ENCODE data around the gene TMEM19.

The TMEM19 gene

DNA sequence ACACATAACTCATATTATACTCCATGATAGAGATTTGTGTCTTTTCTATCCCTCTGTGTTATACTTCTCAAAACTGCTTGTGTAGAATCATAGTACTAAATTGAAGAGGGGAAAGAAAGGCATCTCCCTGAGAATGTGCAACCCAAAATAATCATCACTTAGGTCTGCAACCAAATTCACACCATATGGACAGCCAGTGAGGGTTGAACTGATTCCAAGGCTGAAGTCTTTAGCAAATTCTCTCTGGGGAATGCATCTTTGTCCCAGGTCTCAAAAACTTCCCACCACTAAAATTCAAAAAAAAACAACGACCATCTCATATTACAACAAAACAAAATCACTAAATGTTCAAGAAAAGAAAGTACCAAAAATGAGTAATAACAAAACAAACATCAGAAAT lies 33.2 kb upstream of the TMEM19 start:
- intact Hi-C loops (cut with DNase I; ENCODE audit: low total_unique reads): no loop called here
- Histone ChIP-seq H3K36me3 (peaks cover 19 to 40% (median 29%) of the 10 kb centered on the region in 3 donors), H3K4me1 (peaks cover 0 to 50% (median 5%) of the 10 kb centered on the region in 4 donors), H3K9me3 (peaks cover 0 to 4% (median 0%) of the 10 kb centered on the region in 3 donors), H3K27ac (no peak overlapping the region), H3K27me3 (no peaks in the 10 kb centered on the region), H3K4me3 (no peak overlapping the region)
- TF ChIP-seq, protein P1, sequence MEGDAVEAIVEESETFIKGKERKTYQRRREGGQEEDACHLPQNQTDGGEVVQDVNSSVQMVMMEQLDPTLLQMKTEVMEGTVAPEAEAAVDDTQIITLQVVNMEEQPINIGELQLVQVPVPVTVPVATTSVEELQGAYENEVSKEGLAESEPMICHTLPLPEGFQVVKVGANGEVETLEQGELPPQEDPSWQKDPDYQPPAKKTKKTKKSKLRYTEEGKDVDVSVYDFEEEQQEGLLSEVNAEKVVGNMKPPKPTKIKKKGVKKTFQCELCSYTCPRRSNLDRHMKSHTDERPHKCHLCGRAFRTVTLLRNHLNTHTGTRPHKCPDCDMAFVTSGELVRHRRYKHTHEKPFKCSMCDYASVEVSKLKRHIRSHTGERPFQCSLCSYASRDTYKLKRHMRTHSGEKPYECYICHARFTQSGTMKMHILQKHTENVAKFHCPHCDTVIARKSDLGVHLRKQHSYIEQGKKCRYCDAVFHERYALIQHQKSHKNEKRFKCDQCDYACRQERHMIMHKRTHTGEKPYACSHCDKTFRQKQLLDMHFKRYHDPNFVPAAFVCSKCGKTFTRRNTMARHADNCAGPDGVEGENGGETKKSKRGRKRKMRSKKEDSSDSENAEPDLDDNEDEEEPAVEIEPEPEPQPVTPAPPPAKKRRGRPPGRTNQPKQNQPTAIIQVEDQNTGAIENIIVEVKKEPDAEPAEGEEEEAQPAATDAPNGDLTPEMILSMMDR (IDR thresholded peaks at IDR 0.05): no peak
- no peak for DNase-seq

DNA sequence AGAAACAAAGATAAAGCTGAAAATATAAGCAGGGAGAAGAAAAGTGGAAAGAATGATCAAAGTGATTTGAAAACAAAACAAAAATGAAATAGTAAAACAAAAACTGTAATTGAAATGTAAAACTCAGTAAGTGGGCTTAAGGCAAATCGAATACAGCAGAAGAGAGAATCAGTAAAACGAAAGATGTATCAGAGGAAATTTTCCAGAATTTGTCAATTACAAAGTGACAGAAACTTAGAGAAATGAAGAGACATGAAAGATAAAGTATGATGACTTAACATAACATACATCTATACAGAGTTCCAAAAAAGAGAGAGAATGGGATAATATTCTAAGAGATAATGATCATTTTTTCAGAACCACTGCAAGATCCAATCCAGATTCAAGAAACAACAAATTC lies 32.7 kb upstream of the TMEM19 start:
- peaks cover 0 to 50% (median 3%) of the 10 kb centered on the region in 4 donors for H3K4me1 ChIP-seq
- intact Hi-C loops (cut with DNase I; ENCODE audit: low total_unique reads): no loop called here
- no peak overlapping the region for H3K27ac ChIP-seq
- DNase-seq: no peak
- no peak overlapping the region for H3K4me3 ChIP-seq
- no peaks in the 10 kb centered on the region for H3K27me3 ChIP-seq
- H3K36me3 ChIP-seq: peaks cover 24 to 44% (median 31%) of the 10 kb centered on the region in 3 donors
- H3K9me3 ChIP-seq: peaks cover 0 to 4% (median 0%) of the 10 kb centered on the region in 3 donors
- TF ChIP-seq, protein P1 (IDR thresholded peaks at IDR 0.05): no peak

DNA sequence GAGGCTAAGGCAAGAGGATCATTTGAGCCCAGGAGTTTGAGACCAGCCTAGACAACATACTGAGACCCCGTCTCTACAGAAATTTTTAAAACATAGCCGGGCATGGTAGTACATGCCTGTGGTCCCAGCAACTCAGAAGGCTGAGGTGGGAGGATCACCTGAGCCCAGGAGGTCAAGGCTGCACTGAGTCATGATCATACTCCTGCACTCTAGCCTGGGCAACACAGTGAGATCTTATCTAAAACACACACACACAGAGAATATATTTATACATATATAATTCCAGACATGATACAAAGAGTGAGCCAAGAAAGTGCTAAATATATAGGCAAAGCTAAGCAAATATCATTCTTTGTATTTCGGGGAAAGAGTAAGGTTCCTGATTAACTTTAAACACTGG lies 31.7 kb upstream of the TMEM19 start:
- peaks cover 0 to 47% (median 3%) of the 10 kb centered on the region in 4 donors for H3K4me1 ChIP-seq
- peaks cover 28 to 55% (median 42%) of the 10 kb centered on the region in 3 donors for H3K36me3 ChIP-seq
- intact Hi-C loops (cut with DNase I; ENCODE audit: low total_unique reads): no loop called here

DNA sequence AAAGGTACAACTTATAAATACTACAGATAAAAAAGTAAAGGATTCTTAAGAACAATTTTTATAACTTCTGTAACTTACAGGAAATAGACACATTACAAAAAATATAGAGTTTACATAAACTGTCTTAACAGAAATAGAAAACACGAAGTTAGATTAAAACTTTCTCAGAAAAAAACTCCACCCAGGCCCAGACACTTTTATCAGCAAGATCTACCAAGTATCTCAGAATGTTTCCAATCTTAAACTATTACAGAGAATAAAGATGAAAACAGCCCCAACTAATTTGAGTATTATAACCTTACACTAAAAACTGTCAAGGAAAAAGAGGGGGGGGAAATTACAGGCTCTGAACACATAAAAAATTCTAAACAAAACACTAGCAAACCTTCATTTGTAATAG lies 30.4 kb upstream of the TMEM19 start:
- no peak for DNase-seq
- H3K27me3 ChIP-seq: no peaks in the 10 kb centered on the region
- TF ChIP-seq, protein P1 (IDR thresholded peaks at IDR 0.05): no peak
- no peak overlapping the region for H3K4me3 ChIP-seq
- peaks cover 0 to 4% (median 0%) of the 10 kb centered on the region in 3 donors for H3K9me3 ChIP-seq
- H3K27ac ChIP-seq: no peak overlapping the region
- peaks cover 37 to 55% (median 50%) of the 10 kb centered on the region in 3 donors for H3K36me3 ChIP-seq
- H3K4me1 ChIP-seq: peaks cover 0 to 53% (median 4%) of the 10 kb centered on the region in 4 donors
- intact Hi-C loops (cut with DNase I; ENCODE audit: low total_unique reads): no loop called here

More for the DNA sequence above, 31.7 kb upstream of the TMEM19 start:
- no peak for DNase-seq
- H3K9me3 ChIP-seq: peaks cover 0 to 4% (median 0%) of the 10 kb centered on the region in 3 donors
- H3K27ac ChIP-seq: no peak overlapping the region
- no peak overlapping the region for H3K4me3 ChIP-seq
- TF ChIP-seq, protein P1 (IDR thresholded peaks at IDR 0.05): no peak
- H3K27me3 ChIP-seq: no peaks in the 10 kb centered on the region

DNA sequence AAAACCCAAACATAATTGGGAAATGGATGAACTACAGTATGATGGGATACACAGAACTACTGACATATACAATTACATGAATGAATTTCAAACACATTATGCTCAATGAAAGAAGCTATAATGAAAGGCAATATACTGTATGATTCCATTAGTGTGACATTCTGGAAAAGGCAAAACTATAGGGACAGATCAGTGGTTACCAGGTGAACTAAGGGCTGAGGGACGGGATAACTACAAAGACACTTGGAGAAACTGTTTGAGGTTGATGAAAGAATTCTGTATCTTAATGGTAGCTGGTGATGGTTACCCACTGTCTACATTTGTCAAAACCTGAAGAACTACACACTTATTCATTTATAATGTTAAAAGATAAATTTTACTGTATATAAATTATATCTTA lies 30.0 kb upstream of the TMEM19 start:
- DNase-seq: no peak
- H3K9me3 ChIP-seq: peaks cover 0 to 4% (median 0%) of the 10 kb centered on the region in 3 donors
- H3K4me1 ChIP-seq: peaks cover 0 to 53% (median 7%) of the 10 kb centered on the region in 4 donors
- no peak overlapping the region for H3K4me3 ChIP-seq
- H3K27ac ChIP-seq: no peak overlapping the region
- TF ChIP-seq, protein P1 (IDR thresholded peaks at IDR 0.05): no peak
- no peaks in the 10 kb centered on the region for H3K27me3 ChIP-seq
- H3K36me3 ChIP-seq: peaks cover 37 to 55% (median 50%) of the 10 kb centered on the region in 3 donors
- intact Hi-C loops (cut with DNase I; ENCODE audit: low total_unique reads): no loop called here
